ENCODE data around the gene RPAP3. TPM values are rescaled to one million over a fixed set of nuclear protein-coding genes. Genes with fewer than 3 reads are reported as not detected.
"Not testable (repeated sequence)": the region's sequence is repeated elsewhere in the genome, so short reads cannot be mapped to it uniquely, and the experiment has no call there.

Gene RPAP3
- total and polyA plus RNA-seq, 9 donors: 15.6 to 71.3 (median 32.4) TPM

- Histone ChIP-seq H3K4me1 (ENCODE audit: insufficient read depth) (no peaks in the 10 kb centered on the region), H3K27me3 (no peaks in the 10 kb centered on the region), H3K9me3 (no peaks in the 10 kb centered on the region), H3K27ac (no peak overlapping the region), H3K4me3 (no peak overlapping the region), H3K36me3 (no peaks in the 10 kb centered on the region)
- intact Hi-C loops (cut with DNase I): no loop called here
- TF ChIP-seq EP300 (IDR thresholded peaks at IDR 0.05) (no peak), CTCF (IDR thresholded peaks at IDR 0.05) (no peak), POLR2A (IDR thresholded peaks at IDR 0.05) (no peak)
- 72 to 90% (median 77%) methylated on average over 8 of the region's 8 CpGs for WGBS, 3 donors
- DNase-seq: no peak
Observed at GRCh38 chr12:47636908-47637780, 68.7 kb downstream of the RPAP3 start.

GRCh38 chr12:47635770-47636169, 70.1 kb downstream of the RPAP3 start:
- H3K9me3 ChIP-seq; H3K27me3 ChIP-seq; H3K27ac ChIP-seq; intact Hi-C loops (cut with DNase I); DNase-seq; H3K4me3 ChIP-seq; H3K4me1 ChIP-seq (ENCODE audit: insufficient read depth); H3K36me3 ChIP-seq: not testable (repeated sequence)

- intact Hi-C loops (cut with DNase I): no loop called here
- WGBS, 3 donors: 61 to 72% (median 65%) methylated on average over 16 of the region's 16 CpGs
- no peak for TF ChIP-seq EP300 (IDR thresholded peaks at IDR 0.05)
- TF ChIP-seq CTCF (IDR thresholded peaks at IDR 0.05): no peak
- TF ChIP-seq POLR2A (IDR thresholded peaks at IDR 0.05): no peak
Observed at GRCh38 chr12:47634127-47634526, 71.7 kb downstream of the RPAP3 start.

GRCh38 chr12:47621960-47622359, 83.9 kb downstream of the RPAP3 start:
- WGBS, 3 donors: 82 to 93% (median 89%) methylated on average over 1 of the region's 1 CpG
- Histone ChIP-seq H3K9me3 (no peaks in the 10 kb centered on the region), H3K4me3 (no peak overlapping the region), H3K27ac (no peak overlapping the region), H3K4me1 (ENCODE audit: insufficient read depth) (no peaks in the 10 kb centered on the region), H3K36me3 (no peaks in the 10 kb centered on the region), H3K27me3 (no peaks in the 10 kb centered on the region)
- no peak for TF ChIP-seq POLR2A (IDR thresholded peaks at IDR 0.05)
- no peak for TF ChIP-seq CTCF (IDR thresholded peaks at IDR 0.05)
- no peak for TF ChIP-seq EP300 (IDR thresholded peaks at IDR 0.05)
- DNase-seq: no peak
- intact Hi-C loops (cut with DNase I): no loop called here

More at GRCh38 chr12:47634127-47634526, 71.7 kb downstream of the RPAP3 start:
- Histone ChIP-seq H3K4me1 (ENCODE audit: insufficient read depth) (no peaks in the 10 kb centered on the region), H3K27ac (no peak overlapping the region), H3K9me3 (no peaks in the 10 kb centered on the region), H3K27me3 (no peaks in the 10 kb centered on the region), H3K4me3 (no peak overlapping the region), H3K36me3 (no peaks in the 10 kb centered on the region)
- no peak for DNase-seq

- intact Hi-C loops (cut with DNase I): no loop called here
- WGBS, 3 donors: 81 to 86% (median 86%) methylated on average over 4 of the region's 4 CpGs
Observed at GRCh38 chr12:47617476-47617875, 88.4 kb downstream of the RPAP3 start.

More at GRCh38 chr12:47617476-47617875, 88.4 kb downstream of the RPAP3 start:
- no peak for DNase-seq
- Histone ChIP-seq H3K4me3 (no peak overlapping the region), H3K4me1 (ENCODE audit: insufficient read depth) (no peaks in the 10 kb centered on the region), H3K27ac (no peak overlapping the region), H3K27me3 (no peaks in the 10 kb centered on the region), H3K9me3 (peaks cover 0 to 9% of the 10 kb centered on the region in 2 donors), H3K36me3 (no peaks in the 10 kb centered on the region)
- TF ChIP-seq POLR2A (IDR thresholded peaks at IDR 0.05): no peak
- no peak for TF ChIP-seq EP300 (IDR thresholded peaks at IDR 0.05)
- no peak for TF ChIP-seq CTCF (IDR thresholded peaks at IDR 0.05)

Measured in ovary (tissue), 9 donors.